Inflammatory macrophage (primary cell): ENCODE measurements around the gene LSG1.
A peak's percentile ranks its signal among the peaks of the same experiment; 100 is the strongest.

Source experiments
- DNase-seq, 2 donors: peaks; one replicate each; pipeline ENCODE4 v3.0.0-alpha.2; 2020 to 2022

The LSG1 gene

DNA sequence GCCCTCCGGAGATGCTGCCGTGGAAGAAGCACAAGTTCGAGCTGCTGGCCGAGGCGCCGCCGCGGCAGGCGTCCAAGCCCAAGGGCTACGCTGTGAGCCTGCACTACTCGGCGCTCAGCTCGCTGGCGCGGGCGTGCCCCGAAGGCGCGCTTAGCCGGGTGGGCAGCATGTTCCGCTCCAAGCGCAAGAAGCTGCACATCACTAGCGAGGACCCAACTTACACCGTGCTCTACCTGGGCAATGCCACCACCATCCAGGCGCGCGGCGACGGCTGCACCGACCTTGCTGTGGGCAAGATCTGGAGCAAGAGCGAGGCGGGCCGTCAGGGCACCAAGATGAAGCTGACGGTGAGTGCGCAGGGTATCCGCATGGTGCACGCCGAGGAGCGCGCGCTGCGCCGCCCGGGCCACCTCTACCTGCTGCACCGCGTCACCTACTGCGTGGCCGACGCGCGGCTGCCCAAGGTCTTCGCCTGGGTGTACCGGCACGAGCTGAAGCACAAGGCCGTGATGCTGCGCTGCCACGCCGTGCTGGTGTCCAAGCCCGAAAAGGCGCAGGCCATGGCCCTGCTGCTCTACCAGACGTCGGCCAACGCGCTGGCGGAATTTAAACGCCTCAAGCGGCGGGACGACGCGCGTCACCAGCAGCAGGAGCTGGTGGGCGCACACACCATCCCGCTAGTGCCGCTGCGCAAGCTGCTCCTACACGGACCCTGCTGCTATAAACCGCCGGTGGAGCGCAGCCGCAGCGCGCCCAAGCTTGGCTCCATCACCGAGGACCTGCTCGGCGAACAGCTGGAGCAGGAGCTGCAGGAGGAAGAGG lies 15.0 kb upstream of the LSG1 start:
- peak in 1 of 2 donors; percentile 24 for DNase-seq

DNA sequence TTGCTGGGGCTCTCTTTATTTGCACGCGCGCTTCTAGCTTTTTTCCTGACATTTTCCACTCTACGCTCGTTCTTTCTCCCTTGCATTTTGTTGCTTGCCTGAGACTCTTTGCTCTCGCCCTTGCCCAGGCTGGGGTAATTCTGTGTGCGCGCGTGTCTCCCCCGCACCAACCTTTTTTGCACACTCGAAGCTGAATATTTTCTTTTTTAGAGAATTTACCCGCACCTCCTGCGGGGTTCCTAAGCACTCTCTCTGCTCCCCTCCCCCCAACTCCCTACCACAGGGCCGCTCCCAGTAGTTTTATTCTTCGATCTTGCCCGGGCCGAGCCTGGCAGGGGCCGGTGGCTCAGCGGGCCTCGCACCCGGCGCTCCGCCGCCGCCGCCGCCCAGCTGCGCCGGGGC lies 14.4 kb upstream of the LSG1 start:
- DNase-seq: peak in 1 of 2 donors; percentile 18

DNA sequence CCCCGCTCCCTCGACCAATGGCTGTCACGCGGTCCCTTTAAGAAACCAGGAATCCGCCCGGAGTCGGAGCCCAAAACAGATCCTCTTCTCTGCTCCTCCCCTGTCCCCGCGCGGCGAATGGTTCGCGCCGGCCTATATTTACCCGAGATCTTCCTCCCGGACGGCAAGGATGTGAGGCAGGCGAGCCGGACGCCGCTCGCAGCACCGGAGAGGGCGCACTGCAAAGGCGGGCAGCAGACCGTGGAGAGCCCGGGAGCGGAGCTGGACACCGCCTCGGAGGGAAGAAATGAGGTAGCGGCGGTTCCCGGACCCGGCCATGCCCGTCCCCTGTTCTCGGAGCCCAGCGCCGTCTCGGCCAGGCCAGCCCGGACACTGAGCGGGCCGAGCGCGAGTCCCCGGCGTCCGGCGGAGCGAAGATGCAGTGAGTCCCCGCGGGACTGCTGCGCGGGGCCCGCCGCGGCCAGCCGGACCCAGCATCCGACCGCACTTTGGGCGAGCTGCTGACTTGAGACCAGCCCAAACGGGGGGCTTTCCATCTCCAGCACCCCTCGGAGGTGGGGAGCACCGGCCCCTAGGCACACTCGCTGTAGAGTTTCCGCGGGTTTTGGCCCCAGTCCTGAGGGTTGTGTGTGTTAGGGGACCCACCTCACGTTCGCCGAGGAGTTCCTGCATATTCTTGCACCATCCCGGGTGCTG lies 13.9 kb upstream of the LSG1 start, which contains the start of gene FAM43A:
TSS of gene FAM43A (plus strand) at position 166 of the 696 bp plus-strand sequence. CDS start 944 bp downstream, outside the sequence.
- peak; percentile 94 to 95 for DNase-seq

DNA sequence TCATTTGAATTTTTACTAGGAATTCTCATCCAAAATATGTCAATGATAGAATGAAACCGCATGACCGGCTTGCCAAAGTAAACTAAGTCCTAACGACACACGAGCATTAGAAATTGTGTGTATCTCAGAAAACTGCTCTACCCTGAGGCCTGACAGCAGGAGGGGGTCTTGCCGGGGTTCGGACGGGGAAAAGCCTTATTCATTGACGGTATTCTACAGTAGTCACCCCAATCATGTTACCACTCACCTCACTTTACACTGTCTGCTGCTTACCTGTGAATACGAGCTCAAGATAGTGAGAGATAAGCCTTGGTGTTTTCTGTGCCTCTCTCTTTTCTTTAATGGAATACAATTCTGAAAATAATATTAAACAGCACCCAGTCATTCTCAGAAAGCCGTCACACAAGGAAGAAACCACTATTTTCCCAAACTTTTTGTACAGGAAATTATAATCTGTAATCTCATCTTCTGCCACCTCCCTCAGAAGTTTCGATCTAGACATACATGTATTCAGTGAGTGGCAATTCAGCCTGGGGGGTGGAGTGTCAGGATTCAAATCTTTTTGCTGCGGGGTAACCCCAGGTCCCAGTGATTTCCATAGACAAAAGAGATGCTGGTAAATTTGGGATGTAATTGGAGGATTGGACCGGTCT lies 13.2 kb upstream of the LSG1 start:
- DNase-seq: no peak

DNA sequence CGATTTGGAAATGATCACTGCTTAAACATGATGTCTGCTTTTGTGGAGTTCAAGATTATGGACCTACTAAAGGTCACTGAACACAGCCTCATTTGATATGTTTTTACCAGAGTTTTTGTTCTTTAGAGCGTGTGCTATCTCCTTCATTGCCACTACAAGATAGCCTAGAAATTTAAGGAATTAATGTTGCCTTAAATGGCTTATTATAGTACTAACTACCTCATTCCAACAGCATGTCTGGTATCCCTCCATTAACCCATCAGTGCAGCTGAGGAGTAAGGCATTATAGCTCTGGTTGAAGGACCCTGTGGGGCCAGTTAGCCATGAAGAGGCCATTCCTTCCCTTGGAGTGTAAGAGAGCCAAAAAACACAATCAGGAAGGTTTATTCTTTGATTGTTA lies 11.4 kb upstream of the LSG1 start:
- no peak for DNase-seq

DNA sequence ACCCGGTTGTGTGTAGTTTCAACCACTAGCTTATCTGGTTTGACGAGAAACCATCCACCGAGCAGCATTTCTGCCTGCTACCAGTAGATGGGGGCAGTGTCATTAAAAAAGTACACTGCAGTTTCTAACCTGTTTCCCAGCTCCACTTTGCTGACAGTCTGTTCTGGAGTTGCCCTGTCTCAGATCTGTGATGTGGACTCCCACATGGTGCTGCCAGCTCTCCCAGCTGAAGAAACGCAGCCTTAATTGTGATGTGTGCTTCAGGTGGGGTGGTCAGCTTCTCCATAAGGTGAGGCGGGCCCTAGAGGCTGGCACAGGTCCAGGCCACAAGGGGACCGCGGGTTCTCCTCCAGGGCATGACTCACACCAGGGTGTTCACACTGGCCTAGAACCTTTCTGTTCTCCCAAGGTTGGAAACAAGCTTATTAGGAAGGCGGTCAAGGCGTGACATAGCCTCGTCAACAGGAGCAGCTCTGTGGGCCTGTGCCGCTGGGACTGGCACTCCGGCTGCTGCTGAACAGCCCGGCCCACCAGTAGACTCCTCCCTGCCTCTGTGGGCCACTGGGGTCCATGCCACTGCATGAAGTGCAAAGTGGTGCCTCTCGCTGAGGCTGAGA lies 10.8 kb upstream of the LSG1 start:
- peak in 1 of 2 donors; percentile 70 for DNase-seq

DNA sequence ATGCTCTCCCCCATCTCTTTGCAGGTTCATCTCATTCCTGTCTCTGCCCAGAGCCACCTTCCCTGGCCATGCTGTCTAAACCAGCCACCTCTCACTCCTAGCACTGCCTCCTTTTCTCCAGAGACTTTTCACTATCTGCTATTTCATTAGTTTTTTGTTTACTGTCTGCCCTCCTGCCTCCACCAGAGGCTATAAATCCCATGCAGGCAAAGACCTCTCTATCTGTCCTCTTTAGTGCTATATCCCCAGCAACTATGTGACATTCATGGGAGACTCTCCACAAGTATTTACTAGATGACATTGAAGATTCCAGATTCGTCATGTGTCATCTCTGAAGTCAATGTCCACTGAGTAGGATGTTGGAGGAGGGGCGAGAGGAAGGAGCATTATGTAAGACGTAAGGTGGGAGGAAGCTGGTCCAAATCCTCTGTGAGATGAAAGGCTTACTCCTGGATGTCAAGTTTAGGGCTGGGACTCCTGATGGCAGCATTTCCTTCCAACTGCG lies 10.2 kb upstream of the LSG1 start:
- peak in 1 of 2 donors; percentile 77 for DNase-seq

DNA sequence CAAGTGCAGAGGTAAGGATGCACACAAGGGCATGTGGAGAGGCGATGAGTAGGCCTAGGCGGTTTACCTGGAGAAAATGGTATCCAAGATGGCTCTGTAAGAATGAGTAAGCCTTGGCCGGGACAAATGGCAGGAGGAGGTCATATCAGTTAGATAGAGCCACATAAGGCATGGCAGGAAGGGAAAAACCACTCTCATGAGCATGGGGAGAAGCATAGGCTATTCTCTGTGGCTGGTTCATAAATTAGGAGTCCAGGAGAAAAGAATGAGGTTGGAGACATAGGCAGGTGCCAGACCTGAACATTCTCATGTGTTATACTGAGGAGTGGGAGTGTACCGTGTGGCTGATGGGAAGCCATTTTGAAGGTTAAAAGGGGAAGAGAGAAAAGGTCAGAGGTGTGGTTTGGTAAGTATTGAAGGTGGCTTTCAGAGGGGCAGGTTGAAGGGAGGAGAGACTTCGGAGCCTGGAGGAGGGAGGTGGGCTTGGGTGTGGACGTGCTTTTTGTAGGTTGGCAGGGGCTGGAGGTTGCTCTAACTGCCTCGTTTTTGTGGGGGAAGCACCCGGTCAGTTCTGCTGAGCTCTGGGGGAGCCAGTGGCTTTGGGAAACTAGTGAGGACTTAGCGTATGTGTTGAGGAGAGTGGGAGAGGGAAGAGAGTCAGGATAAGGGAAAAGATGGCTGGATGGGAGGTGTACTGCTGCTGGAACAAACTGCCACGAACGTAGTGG lies 9.1 kb upstream of the LSG1 start:
- no peak for DNase-seq

DNA sequence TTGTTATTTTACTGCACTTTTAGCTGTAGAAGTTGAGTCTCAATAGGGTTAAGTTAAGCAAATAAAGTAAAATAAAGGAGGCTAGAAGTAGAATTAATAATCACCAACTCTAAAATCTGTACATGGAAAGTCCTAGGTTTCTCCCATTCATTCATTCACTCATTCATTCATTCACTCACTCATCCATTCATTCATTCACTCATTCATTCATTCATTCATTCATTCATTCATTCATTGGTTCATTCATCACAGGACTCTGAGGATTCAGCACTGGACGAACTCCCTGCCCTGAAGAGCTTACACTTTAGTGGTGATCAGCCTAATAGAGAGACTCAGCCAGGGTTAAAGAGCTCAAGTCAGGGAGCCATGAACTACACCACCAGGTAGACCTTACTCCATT lies 4.5 kb upstream of the LSG1 start:
- DNase-seq: no peak

DNA sequence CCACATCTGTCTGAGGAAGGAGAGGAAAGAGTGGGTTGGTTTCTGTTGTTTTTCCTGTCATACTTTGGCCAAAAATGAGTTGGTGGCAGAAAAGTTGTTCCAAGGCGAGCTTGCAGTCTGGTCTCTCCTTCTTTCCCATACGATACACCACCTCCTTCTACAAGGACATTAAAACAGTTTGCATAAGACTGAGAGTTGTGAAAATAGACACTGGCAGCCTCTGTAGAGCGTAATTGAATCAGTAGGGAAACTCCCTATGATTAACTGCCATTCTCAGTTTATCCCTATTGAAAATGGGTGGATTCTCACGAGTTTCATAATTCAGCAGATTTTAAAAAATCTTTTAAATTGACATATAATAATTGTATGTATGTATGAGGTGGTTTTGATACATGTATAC lies 3.7 kb upstream of the LSG1 start:
- peak in 1 of 2 donors; percentile 58 for DNase-seq

DNA sequence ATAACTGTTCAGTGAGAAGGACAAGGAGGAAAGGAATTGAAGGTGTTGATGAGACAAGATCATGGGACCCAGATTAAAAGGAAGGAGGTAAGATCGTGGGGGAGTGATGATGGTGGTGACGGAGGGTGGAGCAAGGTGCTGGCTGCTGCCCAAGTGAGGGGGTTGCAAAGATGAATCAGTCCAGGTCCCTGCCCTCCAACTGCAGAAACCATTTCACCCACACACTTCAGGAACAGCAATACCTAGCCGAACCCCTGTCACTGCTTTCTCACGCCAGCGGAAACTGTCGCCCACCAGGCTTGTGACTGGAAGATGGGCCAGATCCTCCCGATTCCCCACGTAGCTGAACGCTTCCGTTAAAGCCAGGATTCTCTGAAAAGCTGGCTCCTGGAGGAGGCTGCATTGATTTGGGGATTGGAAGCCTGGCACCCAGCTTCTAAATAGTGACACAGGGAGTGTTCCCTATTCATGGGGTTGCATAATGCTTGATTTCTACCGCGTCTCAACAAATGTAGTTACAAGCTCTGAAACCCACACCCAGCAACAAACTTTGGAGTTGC lies 3.2 kb upstream of the LSG1 start:
- peak in 1 of 2 donors; percentile 37 for DNase-seq

DNA sequence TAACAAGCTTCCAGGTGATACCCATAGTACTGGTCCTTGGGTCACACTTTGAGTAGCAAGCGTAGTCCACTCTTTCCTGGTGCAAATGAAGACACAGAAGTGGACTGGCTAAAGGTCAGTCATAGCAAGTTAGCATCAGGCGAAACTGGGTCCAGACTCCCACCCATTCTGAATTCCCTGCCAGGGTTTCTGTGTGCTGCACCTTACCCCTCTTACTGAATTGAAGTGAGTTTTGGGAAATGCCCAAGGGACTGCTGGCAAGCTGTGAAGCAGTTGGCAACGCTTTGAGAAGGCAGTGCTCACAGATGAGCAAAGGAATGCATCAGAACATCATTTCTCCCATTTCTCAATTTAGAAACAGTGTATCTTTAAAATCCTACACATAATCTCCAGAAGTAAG lies 1.8 kb upstream of the LSG1 start:
- DNase-seq: no peak

DNA sequence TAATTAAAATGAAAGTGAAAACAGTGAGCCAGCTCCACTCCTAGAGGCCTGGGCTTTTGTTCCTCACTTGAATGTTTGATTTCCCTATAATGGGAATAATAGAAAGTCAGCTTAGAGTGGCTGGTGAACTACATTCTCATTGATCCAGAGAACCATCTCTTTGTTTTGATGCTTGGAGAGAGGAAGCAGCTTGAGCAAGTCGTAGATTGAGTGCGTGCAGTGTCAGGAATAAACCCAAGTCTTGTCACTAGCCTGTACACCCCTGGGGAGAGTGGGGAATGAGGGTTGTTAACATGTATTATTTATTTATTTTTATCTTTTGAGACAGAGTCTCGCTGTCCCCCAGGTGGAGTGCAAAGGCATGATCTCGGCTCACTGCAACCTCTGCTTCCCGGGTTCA lies 885 bp upstream of the LSG1 start:
- peak in 1 of 2 donors; percentile 6 for DNase-seq

DNA sequence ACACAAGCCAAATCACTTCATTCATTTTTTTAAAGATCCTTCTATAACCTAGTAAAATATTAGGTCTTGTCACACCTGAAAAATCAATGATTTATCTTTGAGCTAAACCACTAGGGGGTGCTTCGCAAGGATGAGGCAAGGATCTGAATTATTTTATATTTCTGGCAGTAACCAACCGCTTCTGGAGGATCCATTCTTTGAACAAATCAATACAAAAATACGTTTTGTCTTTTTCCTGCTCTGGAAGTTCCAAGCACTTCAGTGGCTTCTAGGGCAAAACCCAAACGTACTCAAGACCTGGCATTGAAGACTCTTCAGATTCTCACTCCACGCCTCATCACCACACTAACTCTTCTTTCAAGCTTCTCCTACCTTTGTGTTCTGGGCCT lies 486 bp downstream of the LSG1 start:
- DNase-seq: peak; percentile 21 to 32

DNA sequence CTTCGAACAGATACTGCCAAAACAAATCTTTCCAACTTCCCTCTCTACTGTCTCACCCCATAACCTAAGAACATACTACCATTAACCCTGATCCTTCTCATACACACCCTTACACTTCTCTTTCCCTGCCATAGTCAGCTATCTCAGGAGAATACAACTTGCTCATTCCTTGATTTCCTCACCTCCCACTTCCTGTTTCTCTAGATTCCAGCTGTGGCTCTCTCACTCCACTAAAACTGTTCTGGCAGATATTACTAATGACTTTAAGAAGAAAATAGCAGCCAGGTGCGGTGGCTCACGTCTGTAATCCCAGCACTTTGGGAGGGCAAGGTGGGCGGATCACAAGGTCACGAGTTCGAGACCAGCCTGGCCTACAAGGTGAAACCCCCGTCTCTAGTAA lies 4.6 kb downstream of the LSG1 start:
- no peak for DNase-seq

DNA sequence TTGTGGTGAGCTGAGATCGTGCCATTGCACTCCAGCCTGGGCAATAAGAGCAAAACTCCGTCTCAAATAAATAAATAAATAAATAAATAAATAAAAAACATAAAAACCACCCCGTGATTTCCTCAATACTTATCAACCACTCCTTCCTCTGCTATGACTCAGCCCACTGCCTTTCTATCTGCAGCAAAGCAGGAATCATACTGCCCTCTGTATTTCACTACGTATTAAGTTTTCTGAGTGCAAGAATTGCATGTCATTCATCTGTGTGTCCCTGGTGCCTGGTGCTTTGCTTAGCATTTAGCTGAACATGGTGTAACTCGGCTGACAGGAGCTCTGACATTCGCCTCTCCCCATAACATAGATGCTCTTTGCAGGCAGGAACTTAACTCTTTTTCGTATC lies 7.1 kb downstream of the LSG1 start:
- DNase-seq: no peak

DNA sequence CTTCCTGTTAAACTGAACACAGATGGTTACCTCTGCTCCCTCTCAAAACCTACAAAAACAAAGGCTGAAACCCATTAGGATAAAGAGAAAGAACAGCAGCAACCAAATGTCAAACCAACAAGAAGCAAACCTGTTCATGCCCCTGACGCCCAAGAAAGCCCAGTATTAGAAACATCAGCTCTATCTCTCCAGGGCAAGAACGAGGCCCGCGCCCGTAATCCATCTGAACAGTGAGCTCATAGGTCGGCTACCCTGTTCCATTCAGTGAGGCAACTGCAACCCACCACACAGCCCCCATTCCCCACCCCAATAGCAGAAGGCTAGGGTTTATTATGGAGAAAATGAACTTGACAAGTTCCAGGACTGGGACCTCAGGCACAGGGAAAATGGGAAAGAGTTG lies 10.0 kb downstream of the LSG1 start:
- DNase-seq: no peak

DNA sequence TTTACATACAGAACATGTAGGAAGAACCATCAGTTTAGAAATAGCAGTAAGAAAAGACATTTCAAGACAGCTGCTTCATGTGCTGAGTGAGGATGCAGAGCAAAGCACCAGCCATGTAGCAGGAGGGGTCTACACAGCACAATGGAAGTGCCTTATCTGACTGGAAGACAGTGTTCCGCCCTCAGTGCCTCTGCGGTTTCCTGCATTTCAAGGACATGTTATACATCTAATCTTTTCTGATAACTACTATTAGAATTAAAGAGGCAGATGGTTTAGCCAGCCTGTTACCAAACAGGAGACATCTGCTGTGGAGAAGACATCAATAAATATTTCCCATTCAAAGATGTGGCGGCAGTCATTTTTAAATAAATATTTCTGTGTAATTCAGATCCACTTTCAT lies 10.6 kb downstream of the LSG1 start:
- DNase-seq: no peak

DNA sequence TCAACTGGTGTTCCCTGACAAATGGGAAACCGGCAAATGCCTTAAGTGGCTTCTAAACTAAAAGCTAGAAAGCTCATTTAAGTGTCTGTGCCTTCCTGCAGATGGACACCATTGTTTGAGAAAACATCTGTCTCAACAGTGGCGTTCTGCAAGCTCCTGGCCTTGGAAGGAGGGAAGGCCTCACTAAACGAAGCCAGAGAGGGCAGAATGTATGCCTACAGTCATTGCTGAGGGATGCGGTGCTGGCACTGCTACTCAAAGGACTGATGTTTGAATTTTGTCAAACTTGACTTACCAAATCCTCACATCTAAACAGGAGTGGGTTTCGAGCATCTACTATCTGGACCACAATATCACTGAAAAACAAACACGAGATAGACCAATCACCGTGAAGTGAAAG lies 12.2 kb downstream of the LSG1 start:
- DNase-seq: no peak

DNA sequence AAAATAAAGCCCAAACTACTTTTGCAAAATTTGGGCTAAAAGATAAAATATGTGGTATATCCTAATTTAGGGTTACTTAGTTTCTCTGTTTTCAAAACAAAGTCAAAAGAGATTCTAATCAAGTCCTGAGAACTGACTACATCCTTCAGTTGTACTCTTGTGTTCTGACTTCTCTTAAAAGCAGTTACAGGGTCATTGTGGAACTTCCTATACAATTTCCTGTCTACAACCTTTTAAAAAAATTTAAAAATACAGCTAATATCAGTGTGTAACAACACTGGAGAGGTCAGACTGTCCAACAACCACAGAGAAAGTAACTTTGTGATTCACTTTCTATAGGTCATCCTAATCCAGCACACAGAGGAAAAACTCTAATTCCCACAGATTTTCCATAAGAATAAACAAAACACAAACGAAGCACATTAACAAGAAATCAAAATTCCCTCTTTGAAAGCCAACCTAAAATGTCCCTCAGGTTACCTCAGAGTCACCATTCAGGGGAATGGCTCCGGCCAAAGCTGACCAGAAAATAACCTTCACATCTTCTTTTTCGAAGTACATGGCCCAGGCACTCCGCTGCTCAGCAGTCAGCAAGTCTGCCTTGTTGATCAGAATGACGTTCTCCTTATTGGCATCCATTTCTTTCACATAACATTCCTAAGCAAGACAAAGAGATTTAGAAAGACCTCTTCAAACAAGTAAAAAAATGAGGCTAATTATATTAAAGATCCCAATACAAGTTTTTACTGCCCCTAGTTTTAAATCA lies 13.3 kb downstream of the LSG1 start:
- DNase-seq: no peak

DNA sequence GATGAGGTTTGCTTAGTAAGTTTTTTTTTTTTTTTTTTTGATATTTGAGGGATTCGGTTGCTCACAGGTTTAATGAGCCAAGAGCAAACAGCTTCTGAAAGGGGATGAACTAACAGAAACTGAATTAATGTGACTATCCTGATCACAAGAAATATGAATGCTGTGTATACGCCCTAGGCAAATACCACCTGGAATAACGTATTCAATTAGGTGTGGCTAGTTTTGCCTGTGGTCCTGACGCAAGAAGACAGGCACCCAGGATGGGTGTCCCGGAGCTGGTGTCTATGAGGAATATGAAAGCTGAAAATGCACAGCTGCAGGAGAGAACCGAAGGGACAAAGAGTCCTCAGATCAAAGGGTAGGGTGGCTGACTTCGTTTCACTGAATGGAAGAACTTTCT lies 14.6 kb downstream of the LSG1 start:
- no peak for DNase-seq
